Endodermal cell (in vitro differentiated cells): Measurements from ENCODE around the gene CHCT1. TPM values are rescaled to one million over a fixed set of nuclear protein-coding genes. Genes with fewer than 3 reads are reported as not detected.
A peak's percentile ranks its signal among the peaks of the same experiment; 100 is the strongest.

ENCODE experiments used
- DNase-seq: peaks from one replicate; pipeline ENCODE4 v3.0.0-alpha.2; 2017
- H3K27ac ChIP-seq: 2 replicates; pipeline ENCODE4 v1.5.1; 2013; ENCODE audit warnings: mild to moderate bottlenecking, low read depth, low read length, moderate library complexity
- H3K27me3 ChIP-seq: 2 replicates; pipeline ENCODE4 v1.6.1; 2013; ENCODE audit warnings: mild to moderate bottlenecking, low read length, moderate library complexity; ENCODE audit not compliant: insufficient read depth, control insufficient read depth, poor library complexity, severe bottlenecking
- H3K36me3 ChIP-seq: 2 replicates; pipeline ENCODE4 v1.7.0; 2013; ENCODE audit warnings: mild to moderate bottlenecking, low read length, moderate library complexity; ENCODE audit not compliant: control insufficient read depth, insufficient read depth
- H3K4me1 ChIP-seq: one replicate; pipeline ENCODE4 v1.7.0; 2013; ENCODE audit warnings: low read length; ENCODE audit not compliant: control insufficient read depth, insufficient read depth
- H3K4me3 ChIP-seq: 2 replicates; pipeline ENCODE4 v1.5.1; 2013; ENCODE audit warnings: mild to moderate bottlenecking, low read length, moderate library complexity
- H3K9ac ChIP-seq: 2 replicates; pipeline ENCODE4 v1.6.1; 2013; ENCODE audit warnings: mild to moderate bottlenecking, low read length, moderate library complexity; ENCODE audit not compliant: poor library complexity, severe bottlenecking; ENCODE audit errors: extremely low read depth
- H3K9me3 ChIP-seq: 2 replicates; pipeline ENCODE4 v1.6.1; 2013; ENCODE audit warnings: mild to moderate bottlenecking, low read length, moderate library complexity; ENCODE audit not compliant: control insufficient read depth
- H3K27ac Mint-ChIP-seq: 2 replicates; pipeline ENCODE4 v1.8.0; 2020; ENCODE audit warnings: mixed read lengths
- H3K27me3 Mint-ChIP-seq: 2 replicates; pipeline ENCODE4 v1.8.0; 2021; ENCODE audit warnings: mild to moderate bottlenecking, mixed read lengths; ENCODE audit not compliant: insufficient read depth
- H3K36me3 Mint-ChIP-seq: 2 replicates; pipeline ENCODE4 v1.8.0; 2020; ENCODE audit warnings: low read depth, mixed read lengths
- H3K4me1 Mint-ChIP-seq: 2 replicates; pipeline ENCODE4 v1.8.0; 2020; ENCODE audit warnings: mixed read lengths
- H3K4me3 Mint-ChIP-seq: 2 replicates; pipeline ENCODE4 v1.8.0; 2020; ENCODE audit warnings: mild to moderate bottlenecking, moderate library complexity, mixed read lengths
- H3K9me3 Mint-ChIP-seq: 2 replicates; pipeline ENCODE4 v1.8.0; 2020; ENCODE audit warnings: mild to moderate bottlenecking, mixed read lengths
- WGBS, 2 experiments: methylation state at CpG; one replicate each; pipeline versions ENCODE4 v1.1.5 to v1.1.7; 2013; ENCODE audit warnings: missing lambda C conversion rate in 2 of 2, mixed read lengths in 1 of 2; ENCODE audit not compliant: insufficient coverage in 1 of 2, insufficient read length in 1 of 2; 5-methylcytosine and 5-hydroxymethylcytosine counted together
- total RNA-seq, 2 donors: library from RNA; stranded (reverse); fragmentation: NEBNext Ultra II Directional in 1 of 2; extraction: Animal tissue kit (Norgen Biotek cat#: 25700) in 1 of 2; gene quantifications; 2 replicates in 1 of 2; 3 replicates in 1 of 2; pipeline ENCODE4 v1.2.1, GENCODE V29; 2021
- TF ChIP-seq, protein P1 (sequence below): fragments of 200-600 bp; sonication (generic); conservative IDR thresholded peaks from 2 replicates; pipeline ENCODE4 v1.5.0; 2021; ENCODE audit warnings: antibody characterized with exemption, mild to moderate bottlenecking

CHCT1 gene
- total RNA-seq, 2 donors from 2014 or later = not detected

DNA sequence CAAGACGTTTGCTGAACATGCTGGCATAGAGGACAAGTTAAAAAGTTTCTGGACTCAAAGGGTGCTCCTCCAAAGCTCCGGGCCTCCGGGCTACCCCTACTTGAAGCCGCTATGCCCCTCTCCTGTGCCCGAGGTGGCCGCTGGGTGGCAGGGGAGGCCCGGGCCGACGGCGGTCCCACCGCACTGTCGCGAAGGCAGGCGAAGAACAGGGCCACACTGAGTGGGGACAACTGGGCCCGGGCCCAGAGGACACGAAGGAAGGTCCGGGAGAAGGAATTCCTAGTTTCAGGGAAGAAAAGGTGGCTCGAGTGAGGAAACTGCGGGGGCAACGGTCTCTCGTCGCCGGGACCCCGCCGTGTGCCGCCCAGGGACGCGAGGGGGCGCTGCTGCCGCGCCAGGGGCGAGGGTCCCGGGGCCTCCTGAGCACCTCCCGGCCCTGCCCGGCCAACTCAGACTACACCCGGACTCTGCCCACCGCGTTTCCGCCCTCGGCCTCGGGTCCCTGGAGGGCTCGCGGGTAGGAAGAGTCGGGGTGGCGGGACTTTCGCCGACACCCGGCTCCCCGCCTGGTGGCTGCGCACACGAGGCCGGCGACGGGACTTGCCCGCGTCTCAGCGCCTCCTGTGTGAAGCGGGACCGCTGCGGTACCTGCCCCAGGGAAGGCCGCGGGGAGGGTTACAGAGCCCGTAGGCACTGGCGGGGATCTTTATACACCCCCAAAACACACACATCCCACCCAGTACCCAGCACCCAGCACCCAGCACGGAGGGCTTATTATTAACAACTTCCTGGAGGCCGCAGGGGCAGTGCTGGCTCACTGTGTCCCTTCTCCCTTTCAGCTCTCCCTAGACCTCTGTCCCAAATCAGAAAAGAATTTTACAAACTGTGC is 772 bp upstream of the CHCT1 start:
- peak overlapping the region; percentile 81 for H3K4me3 ChIP-seq
- H3K27me3 ChIP-seq = peaks cover 5% of the 10 kb centered on the region
- Mint-ChIP-seq H3K9me3 (no peaks in the 10 kb centered on the region), H3K4me3 (peak overlapping the region; percentile 57), H3K27me3 (peaks cover 12% of the 10 kb centered on the region), H3K27ac (no peak overlapping the region), H3K4me1 (peaks cover 5% of the 10 kb centered on the region), H3K36me3 (no peaks in the 10 kb centered on the region)
- no peaks in the 10 kb centered on the region for H3K9me3 ChIP-seq
- H3K36me3 ChIP-seq = no peaks in the 10 kb centered on the region
- H3K4me1 ChIP-seq = no peaks in the 10 kb centered on the region
- DNase-seq = peak; percentile 95
- 11 to 22% methylated on average over 7 to 66 of the region's 66 CpGs for WGBS, 2 experiments
- TF ChIP-seq, protein P1, sequence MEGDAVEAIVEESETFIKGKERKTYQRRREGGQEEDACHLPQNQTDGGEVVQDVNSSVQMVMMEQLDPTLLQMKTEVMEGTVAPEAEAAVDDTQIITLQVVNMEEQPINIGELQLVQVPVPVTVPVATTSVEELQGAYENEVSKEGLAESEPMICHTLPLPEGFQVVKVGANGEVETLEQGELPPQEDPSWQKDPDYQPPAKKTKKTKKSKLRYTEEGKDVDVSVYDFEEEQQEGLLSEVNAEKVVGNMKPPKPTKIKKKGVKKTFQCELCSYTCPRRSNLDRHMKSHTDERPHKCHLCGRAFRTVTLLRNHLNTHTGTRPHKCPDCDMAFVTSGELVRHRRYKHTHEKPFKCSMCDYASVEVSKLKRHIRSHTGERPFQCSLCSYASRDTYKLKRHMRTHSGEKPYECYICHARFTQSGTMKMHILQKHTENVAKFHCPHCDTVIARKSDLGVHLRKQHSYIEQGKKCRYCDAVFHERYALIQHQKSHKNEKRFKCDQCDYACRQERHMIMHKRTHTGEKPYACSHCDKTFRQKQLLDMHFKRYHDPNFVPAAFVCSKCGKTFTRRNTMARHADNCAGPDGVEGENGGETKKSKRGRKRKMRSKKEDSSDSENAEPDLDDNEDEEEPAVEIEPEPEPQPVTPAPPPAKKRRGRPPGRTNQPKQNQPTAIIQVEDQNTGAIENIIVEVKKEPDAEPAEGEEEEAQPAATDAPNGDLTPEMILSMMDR = peak; percentile 100
- H3K9ac ChIP-seq = peak overlapping the region; percentile 50
- H3K27ac ChIP-seq = no peak overlapping the region

DNA sequence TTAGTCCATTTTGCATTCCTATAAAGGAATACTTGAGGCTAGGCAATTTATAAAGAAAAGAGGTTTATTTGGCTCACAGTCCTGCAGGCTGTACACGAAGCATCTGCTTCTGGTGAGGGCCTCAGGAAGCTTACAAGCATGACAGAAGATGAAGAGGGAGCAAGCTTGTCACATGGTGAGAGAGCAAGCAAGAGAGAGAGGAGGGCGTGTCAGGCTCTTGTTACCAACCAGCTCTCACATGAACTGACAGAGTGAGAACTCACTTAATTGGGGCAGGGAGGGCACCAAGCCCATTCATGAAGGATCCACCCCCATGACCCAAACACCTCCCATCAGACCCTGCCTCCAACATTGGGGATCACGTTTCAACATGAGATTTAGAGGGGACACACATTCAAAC is 1.6 kb downstream of the CHCT1 start:
- Histone ChIP-seq H3K27me3 (peaks cover 5% of the 10 kb centered on the region), H3K9ac (no peak overlapping the region), H3K27ac (no peak overlapping the region), H3K9me3 (no peaks in the 10 kb centered on the region), H3K4me1 (no peaks in the 10 kb centered on the region), H3K36me3 (no peaks in the 10 kb centered on the region), H3K4me3 (no peak overlapping the region)
- Mint-ChIP-seq H3K4me3 (no peak overlapping the region), H3K27me3 (peaks cover 12% of the 10 kb centered on the region), H3K36me3 (no peaks in the 10 kb centered on the region), H3K4me1 (peaks cover 5% of the 10 kb centered on the region), H3K27ac (no peak overlapping the region), H3K9me3 (no peaks in the 10 kb centered on the region)
- peak; percentile 45 for DNase-seq
- TF ChIP-seq, protein P1 = no peak
- 88 to 94% methylated on average over 2 to 3 of the region's 3 CpGs for WGBS, 2 experiments

DNA sequence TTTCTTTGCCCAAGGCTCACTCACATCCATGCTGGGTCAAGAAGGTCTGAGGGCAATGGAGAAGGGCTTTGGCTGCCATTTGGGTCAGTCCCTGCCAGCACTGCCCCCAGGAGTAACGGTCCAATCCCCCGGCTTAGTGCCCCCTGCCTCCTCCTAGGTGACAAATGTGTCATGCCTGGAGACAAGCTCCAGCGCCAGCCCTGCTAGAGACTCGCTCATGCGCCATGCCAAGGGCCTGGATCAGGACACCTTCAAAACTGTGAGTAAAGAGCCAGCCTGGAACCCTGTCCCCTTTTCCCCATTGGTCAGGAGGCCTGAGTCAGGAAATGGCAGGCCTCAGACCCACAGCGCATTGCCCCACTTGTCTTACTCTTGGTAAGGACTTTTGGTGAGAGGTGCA is 3.3 kb downstream of the CHCT1 start:
- peak; percentile 43 for DNase-seq
- Histone ChIP-seq H3K27ac (no peak overlapping the region), H3K27me3 (peaks cover 5% of the 10 kb centered on the region), H3K36me3 (no peaks in the 10 kb centered on the region), H3K4me3 (no peak overlapping the region), H3K9me3 (no peaks in the 10 kb centered on the region), H3K9ac (no peak overlapping the region), H3K4me1 (no peaks in the 10 kb centered on the region)
- H3K9me3 Mint-ChIP-seq = no peaks in the 10 kb centered on the region
- TF ChIP-seq, protein P1 = no peak
- peaks cover 5% of the 10 kb centered on the region for H3K4me1 Mint-ChIP-seq
- H3K27me3 Mint-ChIP-seq = peaks cover 12% of the 10 kb centered on the region
- 91 to 95% methylated on average over 4 to 6 of the region's 6 CpGs for WGBS, 2 experiments
- H3K27ac Mint-ChIP-seq = no peak overlapping the region
- no peaks in the 10 kb centered on the region for H3K36me3 Mint-ChIP-seq
- no peak overlapping the region for H3K4me3 Mint-ChIP-seq
